ENCODE data around the gene SCT. TPM values are rescaled to one million over a fixed set of nuclear protein-coding genes. Genes with fewer than 3 reads are reported as not detected.

Gene SCT
- total and polyA plus RNA-seq, 2 of the 4 experiments (the other 2 are of a cell fraction), result not detected

DNA sequence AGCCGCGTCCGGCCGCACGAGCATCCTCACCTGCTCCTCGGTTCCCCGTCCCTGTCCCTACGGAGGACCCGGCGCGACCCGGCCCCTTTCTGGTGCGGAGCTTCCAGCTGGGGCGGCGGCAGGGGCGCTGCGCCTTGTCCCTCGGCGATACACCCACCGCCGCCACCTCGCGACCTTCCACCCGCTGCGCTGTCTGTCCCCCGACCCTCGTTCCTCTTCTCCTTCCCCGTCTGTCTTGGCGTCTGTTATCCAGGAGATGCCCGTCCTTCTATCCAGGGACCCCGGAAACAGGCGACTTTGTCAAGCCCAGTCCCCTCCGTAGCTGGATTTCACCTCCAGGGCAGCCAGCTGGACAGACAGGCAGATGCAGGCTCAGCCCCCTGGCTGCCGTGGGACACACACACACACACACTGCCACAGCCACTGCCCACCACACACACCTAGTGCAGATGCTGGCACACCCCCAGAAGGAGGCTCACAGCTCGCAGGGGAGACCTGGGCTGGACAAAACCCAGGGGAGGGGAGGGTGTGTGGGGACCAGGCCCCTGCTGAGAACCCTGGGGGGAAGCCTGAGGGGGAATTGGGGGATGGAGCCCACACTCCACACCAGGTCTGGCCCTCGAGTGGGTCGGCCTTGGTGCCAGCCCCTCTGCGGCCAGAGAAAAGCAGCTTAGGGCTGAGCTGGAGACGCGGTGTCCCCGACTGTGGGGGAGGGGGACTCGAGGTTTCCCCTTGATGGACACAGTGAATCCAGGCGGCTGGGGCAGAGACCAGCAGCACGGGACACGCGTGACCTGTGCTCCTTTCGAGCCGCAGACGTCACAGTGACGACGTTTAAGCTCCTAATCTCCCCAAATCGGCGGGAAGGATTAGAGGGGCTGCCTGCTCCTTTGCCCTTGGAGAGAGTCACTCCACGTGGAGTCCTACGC, 10.9 kb upstream of the SCT start:
- Histone ChIP-seq H3K4me2 (ENCODE audit: low read depth, low read length) (peak overlapping the region; percentile 59; the same call in 1 of the 2 replicates), H3K36me3 (ENCODE audit: control insufficient read depth, insufficient read depth, low read length) (peaks cover 10% of the 10 kb centered on the region; the same call in 1 of the 2 replicates), H2BK120ac (ENCODE audit: low read depth, low read length) (no peak overlapping the region), H2BK15ac (ENCODE audit: low read depth, low read length) (no peak overlapping the region), H2BK5ac (ENCODE audit: low read depth, low read length, poor library complexity, severe bottlenecking) (no peak overlapping the region), H3K9ac (ENCODE audit: low read depth, low read length) (no peak overlapping the region), H3K4me1 (ENCODE audit: control insufficient read depth, insufficient read depth, low read length) (peaks cover 10% of the 10 kb centered on the region; the same call in 1 of the 2 replicates), H2AK9ac (replicated peaks; ENCODE audit: low read depth, low read length, poor library complexity) (peak overlapping the region; percentile 42), H2AFZ (replicated peaks; ENCODE audit: low read length, poor library complexity) (peak overlapping the region; percentile 67), H4K20me1 (ENCODE audit: insufficient read depth, low read length) (peaks cover 44% of the 10 kb centered on the region), H2AK5ac (ENCODE audit: low read depth, low read length) (no peak overlapping the region), H3K9me1 (ENCODE audit: insufficient read depth, low read length) (no peaks in the 10 kb centered on the region), H3K9me3 (ENCODE audit: control insufficient read depth, insufficient read depth, low read length) (no peaks in the 10 kb centered on the region), H3K27me3 (ENCODE audit: control insufficient read depth, insufficient read depth, low read length) (peaks cover 16% of the 10 kb centered on the region; the same call in 1 of the 2 replicates), H3K14ac (replicated peaks; ENCODE audit: low read depth, low read length) (no peak overlapping the region), H3K4ac (ENCODE audit: low read depth, low read length) (no peak overlapping the region), H4K91ac (ENCODE audit: insufficient read depth, low read depth, low read length) (no peak overlapping the region), H3K18ac (ENCODE audit: low read depth, low read length) (no peak overlapping the region), H3K4me3 (ENCODE audit: insufficient read depth, low read depth, low read length) (peak overlapping the region; percentile 23; the same call in 1 of the 2 replicates), H3K27ac (ENCODE audit: insufficient read depth, low read length) (no peak overlapping the region), H3K79me1 (ENCODE audit: low read depth in 1 of 2, low read length in 2 of 2) (no peaks in the 10 kb centered on the region), H4K8ac (ENCODE audit: low read depth in 2 of 2, low read length in 2 of 2) (no peak overlapping the region), H2BK20ac (ENCODE audit: low read depth, low read length) (no peak overlapping the region), H3K56ac (ENCODE audit: extremely low read depth, insufficient read depth, low read length) (no peak overlapping the region), H3K23ac (ENCODE audit: low read depth, low read length) (no peak overlapping the region), H4K5ac (ENCODE audit: low read depth, low read length) (no peak overlapping the region)
- CTCF ChIA-PET, result no interaction called here
- no peak for ATAC-seq (ENCODE audit: low read depth)
- 21% methylated on average over 13 of the region's 55 CpGs; no CpG with 5 or more reads in 1 of the 2 experiments for WGBS, 2 experiments (ENCODE audit: extremely low coverage in 2 of 2, insufficient read length in 1 of 2)
- in situ Hi-C loops (cut with MboI; ENCODE audit: low sequenced_read_pairs), result no loop called here
- no TSS peak for BruUV-seq (replicated peaks)
- no peak for DNase-seq
- POLR2A ChIA-PET (ENCODE audit: unreplicated experiment), result interaction anchor here (0.6 kb wide), 1 partner anchor 32 kb away, joined by 9 read pairs; no protein-coding TSS in a partner anchor
- intact Hi-C loops (cut with micrococcal nuclease), result no loop called here
- dilution Hi-C loops (cut with HindIII; ENCODE audit: low sequenced_read_pairs, unreplicated experiment), result no loop called here
- no peak for TF ChIP-seq CHD1 (IDR thresholded peaks at IDR 0.05; ENCODE audit: low read depth, low read length)
- TF ChIP-seq CEBPB (IDR thresholded peaks at IDR 0.05; ENCODE audit: low read depth, low read length), result no peak
- no peak for TF ChIP-seq RFX5 (IDR thresholded peaks at IDR 0.05; ENCODE audit: low read depth, low read length)
- no peak for TF ChIP-seq FOS (IDR thresholded peaks at IDR 0.05; ENCODE audit: low read depth, low read length)
- TF ChIP-seq, protein P1, sequence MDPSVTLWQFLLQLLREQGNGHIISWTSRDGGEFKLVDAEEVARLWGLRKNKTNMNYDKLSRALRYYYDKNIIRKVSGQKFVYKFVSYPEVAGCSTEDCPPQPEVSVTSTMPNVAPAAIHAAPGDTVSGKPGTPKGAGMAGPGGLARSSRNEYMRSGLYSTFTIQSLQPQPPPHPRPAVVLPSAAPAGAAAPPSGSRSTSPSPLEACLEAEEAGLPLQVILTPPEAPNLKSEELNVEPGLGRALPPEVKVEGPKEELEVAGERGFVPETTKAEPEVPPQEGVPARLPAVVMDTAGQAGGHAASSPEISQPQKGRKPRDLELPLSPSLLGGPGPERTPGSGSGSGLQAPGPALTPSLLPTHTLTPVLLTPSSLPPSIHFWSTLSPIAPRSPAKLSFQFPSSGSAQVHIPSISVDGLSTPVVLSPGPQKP (IDR thresholded peaks at IDR 0.05; ENCODE audit: borderline replicate concordance, low read depth, low read length), result no peak
- no peak for TF ChIP-seq SMC3 (IDR thresholded peaks at IDR 0.05; ENCODE audit: low read depth, low read length)
- no peak for TF ChIP-seq RCOR1 (IDR thresholded peaks at IDR 0.05; ENCODE audit: insufficient replicate concordance, low read length)
- no peak for TF ChIP-seq NFE2L2 (IDR thresholded peaks at IDR 0.05; ENCODE audit: low read depth, low read length)
- no peak for TF ChIP-seq MAFK (IDR thresholded peaks at IDR 0.05; ENCODE audit: low read depth, low read length)
- TF ChIP-seq MAZ (IDR thresholded peaks at IDR 0.05; ENCODE audit: borderline replicate concordance, low read depth, low read length), result no peak
- TF ChIP-seq CTCF (conservative IDR thresholded peaks at IDR 0.05; ENCODE audit: low read depth, low read length), result no peak
- TF ChIP-seq POLR2A (IDR thresholded peaks at IDR 0.05; ENCODE audit: low read depth, low read length), result no peak
- TF ChIP-seq RAD21 (IDR thresholded peaks at IDR 0.05; ENCODE audit: low read length), result no peak
- no peak for TF ChIP-seq USF2 (IDR thresholded peaks at IDR 0.05; ENCODE audit: low read depth, low read length)

Measured in IMR-90 (cell line).